GM19240 (cell line): Measurements from ENCODE around the gene FHAD1.
"Not testable (repeated sequence)": the region's sequence is repeated elsewhere in the genome, so short reads cannot be mapped to it uniquely, and the experiment has no call there.

ENCODE experiments used
- DNase-seq: peaks from one replicate; pipeline ENCODE4 v3.0.0; 2011; ENCODE audit warnings: low spot score; ENCODE audit not compliant: insufficient read length

The FHAD1 gene

GRCh38 chr1:15304708-15305467, 57.9 kb downstream of the FHAD1 start:
- peak; percentile 31 for DNase-seq

- DNase-seq, result no peak
These were observed 58.4 kb downstream of the FHAD1 start for GRCh38 chr1:15305468-15305770.

GRCh38 chr1:15306352-15306751, 59.3 kb downstream of the FHAD1 start:
- DNase-seq, result not testable (repeated sequence)

- DNase-seq, result no peak
These were observed 61.1 kb downstream of the FHAD1 start for GRCh38 chr1:15308135-15308534.

- DNase-seq, result no peak
These were observed 61.6 kb downstream of the FHAD1 start for GRCh38 chr1:15308621-15309027.

GRCh38 chr1:15309687-15310086, 62.7 kb downstream of the FHAD1 start:
- DNase-seq, result no peak

GRCh38 chr1:15310544-15310943, 63.5 kb downstream of the FHAD1 start:
- no peak for DNase-seq

GRCh38 chr1:15311122-15311822, 64.2 kb downstream of the FHAD1 start:
- no peak for DNase-seq

GRCh38 chr1:15311880-15312279, 64.9 kb downstream of the FHAD1 start:
- no peak for DNase-seq

- no peak for DNase-seq
These were observed 65.8 kb downstream of the FHAD1 start for GRCh38 chr1:15312626-15313411.

GRCh38 chr1:15314328-15315281, 67.6 kb downstream of the FHAD1 start:
- no peak for DNase-seq

- DNase-seq, result no peak
These were observed 68.8 kb downstream of the FHAD1 start for GRCh38 chr1:15315815-15316214.

- no peak for DNase-seq
These were observed 69.5 kb downstream of the FHAD1 start for GRCh38 chr1:15316510-15316909.

GRCh38 chr1:15320267-15320666, 73.2 kb downstream of the FHAD1 start:
- DNase-seq, result no peak

- DNase-seq, result no peak
These were observed 74.6 kb downstream of the FHAD1 start for GRCh38 chr1:15321601-15322000.

- no peak for DNase-seq
These were observed 75.8 kb downstream of the FHAD1 start for GRCh38 chr1:15322648-15323350.

GRCh38 chr1:15323351-15323988, 76.4 kb downstream of the FHAD1 start:
- DNase-seq, result peak; percentile 50

- no peak for DNase-seq
These were observed 77.2 kb downstream of the FHAD1 start for GRCh38 chr1:15323989-15324868.

GRCh38 chr1:15324869-15325335, 77.9 kb downstream of the FHAD1 start:
- DNase-seq, result no peak
